Measurements from ENCODE around the gene GPR39. TPM values are rescaled to one million over a fixed set of nuclear protein-coding genes. Genes with fewer than 3 reads are reported as not detected.
A peak's percentile ranks its signal among the peaks of the same experiment; 100 is the strongest.

Gene GPR39
- total RNA-seq, 2 donors from 2014 or later: 7.3 to 9.6 TPM

GRCh38 chr2:132567682-132568081 is 151.1 kb downstream of the GPR39 start:
- no peak for DNase-seq

GRCh38 chr2:132568656-132569055 is 152.1 kb downstream of the GPR39 start:
- ATAC-seq (no peak), DNase-seq (peak in 1 of 4 donors; percentile 42)
- 63 to 79% methylated on average over 3 of the region's 3 CpGs for WGBS, 2 donors

More at GRCh38 chr2:132567682-132568081, 151.1 kb downstream of the GPR39 start:
- H3K27ac ChIP-seq: no peak overlapping the region
- H3K9me3 ChIP-seq: no peaks in the 10 kb centered on the region
- no peaks in the 10 kb centered on the region for H3K27me3 ChIP-seq
- WGBS, 2 donors: 91 to 97% methylated on average over 5 of the region's 5 CpGs
- TF ChIP-seq CTCF (IDR thresholded peaks at IDR 0.05) (no peak), POLR2A (IDR thresholded peaks at IDR 0.05) (no peak)
- H3K4me1 ChIP-seq: peaks cover 15% of the 10 kb centered on the region
- intact Hi-C loops (cut with DNase I): no loop called here
- no peak overlapping the region for H3K4me3 ChIP-seq
- no peaks in the 10 kb centered on the region for H3K36me3 ChIP-seq (replicated peaks in 1 of 2; ENCODE audit: insufficient read depth in 1 of 2, low read depth in 2 of 2)
- ATAC-seq: no peak

GRCh38 chr2:132573444-132574007 is 156.9 kb downstream of the GPR39 start:
- Histone ChIP-seq H3K36me3 (replicated peaks in 1 of 2; ENCODE audit: insufficient read depth in 1 of 2, low read depth in 2 of 2) (no peaks in the 10 kb centered on the region), H3K9me3 (no peaks in the 10 kb centered on the region), H3K4me1 (peaks cover 4% of the 10 kb centered on the region), H3K27me3 (no peaks in the 10 kb centered on the region), H3K4me3 (no peak overlapping the region), H3K27ac (no peak overlapping the region)
- TF ChIP-seq POLR2A (IDR thresholded peaks at IDR 0.05) (no peak), CTCF (IDR thresholded peaks at IDR 0.05) (no peak)
- intact Hi-C loops (cut with DNase I): no loop called here
- DNase-seq: no peak
- WGBS, 2 donors: 87 to 94% methylated on average over 3 of the region's 3 CpGs
- no peak for ATAC-seq

More at GRCh38 chr2:132568656-132569055, 152.1 kb downstream of the GPR39 start:
- intact Hi-C loops (cut with DNase I): no loop called here
- Histone ChIP-seq H3K9me3 (no peaks in the 10 kb centered on the region), H3K4me1 (peaks cover 13% of the 10 kb centered on the region), H3K27ac (no peak overlapping the region), H3K27me3 (no peaks in the 10 kb centered on the region), H3K4me3 (no peak overlapping the region), H3K36me3 (replicated peaks in 1 of 2; ENCODE audit: insufficient read depth in 1 of 2, low read depth in 2 of 2) (no peaks in the 10 kb centered on the region)
- TF ChIP-seq POLR2A (IDR thresholded peaks at IDR 0.05) (no peak), CTCF (IDR thresholded peaks at IDR 0.05) (no peak)

- peaks cover 14% of the 10 kb centered on the region for H3K4me1 ChIP-seq
- ATAC-seq: no peak
- no peaks in the 10 kb centered on the region for H3K27me3 ChIP-seq
- H3K9me3 ChIP-seq: no peaks in the 10 kb centered on the region
- intact Hi-C loops (cut with DNase I): no loop called here
- no peak overlapping the region for H3K4me3 ChIP-seq
- 65 to 87% methylated on average over 2 of the region's 2 CpGs for WGBS, 2 donors
- no peak overlapping the region for H3K27ac ChIP-seq
- DNase-seq: no peak
- TF ChIP-seq POLR2A (IDR thresholded peaks at IDR 0.05) (no peak), CTCF (IDR thresholded peaks at IDR 0.05) (no peak)
- H3K36me3 ChIP-seq (replicated peaks in 1 of 2; ENCODE audit: insufficient read depth in 1 of 2, low read depth in 2 of 2): no peaks in the 10 kb centered on the region
Observed at GRCh38 chr2:132577686-132578085, 161.1 kb downstream of the GPR39 start.

GRCh38 chr2:132581591-132581990 is 165.0 kb downstream of the GPR39 start:
- Histone ChIP-seq H3K27ac (peak overlapping the region; percentile 42 to 74 (median 61)), H3K36me3 (replicated peaks in 1 of 2; ENCODE audit: insufficient read depth in 1 of 2, low read depth in 2 of 2) (no peaks in the 10 kb centered on the region), H3K9me3 (no peaks in the 10 kb centered on the region), H3K27me3 (no peaks in the 10 kb centered on the region), H3K4me1 (peaks cover 17% of the 10 kb centered on the region), H3K4me3 (no peak overlapping the region)
- intact Hi-C loops (cut with DNase I): no loop called here
- ATAC-seq: no peak
- DNase-seq: no peak
- TF ChIP-seq POLR2A (IDR thresholded peaks at IDR 0.05): no peak
- TF ChIP-seq CTCF (IDR thresholded peaks at IDR 0.05): no peak
- 62 to 63% methylated on average over 5 of the region's 5 CpGs for WGBS, 2 donors

Measured in body of pancreas (tissue), 4 donors.